ENCODE data around the gene BDP1.
"Not testable (repeated sequence)": the region's sequence is repeated elsewhere in the genome, so short reads cannot be mapped to it uniquely, and the experiment has no call there.

The BDP1 gene

GRCh38 chr5:71596169-71596568, 140.7 kb downstream of the BDP1 start:
- no peak for DNase-seq
- in situ Hi-C loops (cut with HindIII; ENCODE audit: low pct_ligation_motif_present, low pct_unique_long_range_greater_than_20kb, low sequenced_read_pairs) = no loop called here

GRCh38 chr5:71597001-71597400, 141.6 kb downstream of the BDP1 start:
- no peak for DNase-seq
- in situ Hi-C loops (cut with HindIII; ENCODE audit: low pct_ligation_motif_present, low pct_unique_long_range_greater_than_20kb, low sequenced_read_pairs) = no loop called here

- in situ Hi-C loops (cut with HindIII; ENCODE audit: low pct_ligation_motif_present, low pct_unique_long_range_greater_than_20kb, low sequenced_read_pairs) = no loop called here
Measured at GRCh38 chr5:71600783-71601182, 145.3 kb downstream of the BDP1 start.

GRCh38 chr5:71601222-71602026, 146.0 kb downstream of the BDP1 start:
- in situ Hi-C loops (cut with HindIII; ENCODE audit: low pct_ligation_motif_present, low pct_unique_long_range_greater_than_20kb, low sequenced_read_pairs) = no loop called here
- DNase-seq = peak; percentile 86

More at GRCh38 chr5:71600783-71601182, 145.3 kb downstream of the BDP1 start:
- DNase-seq = no peak

GRCh38 chr5:71609916-71610315, 154.5 kb downstream of the BDP1 start:
- DNase-seq; in situ Hi-C loops (cut with HindIII; ENCODE audit: low pct_ligation_motif_present, low pct_unique_long_range_greater_than_20kb, low sequenced_read_pairs): not testable (repeated sequence)

- no peak for DNase-seq
- in situ Hi-C loops (cut with HindIII; ENCODE audit: low pct_ligation_motif_present, low pct_unique_long_range_greater_than_20kb, low sequenced_read_pairs) = no loop called here
Measured at GRCh38 chr5:71615809-71616208, 160.4 kb downstream of the BDP1 start.

All from ACHN (cell line).